Body of pancreas (tissue), 4 donors: ENCODE results near the gene NDUFA1.

Source experiments
- POLR2A ChIP-seq, 3 donors: fragments of 450-650 bp; IDR thresholded peaks; one replicate each; pipeline ENCODE4 v1.6.1; 2016; ENCODE audit warnings: antibody characterized with exemption in 3 of 3, mild to moderate bottlenecking in 2 of 3
- TF ChIP-seq, protein P1 (sequence below), 7 experiments: fragments of 450-650 bp in 4 of 7; fragments of 200-600 bp in 3 of 7; sonication (generic) in 3 of 7; IDR thresholded peaks; one replicate each; pipeline ENCODE4 v1.5.1; 2016 to 2019; ENCODE audit warnings: antibody characterized with exemption in 7 of 7

DNA sequence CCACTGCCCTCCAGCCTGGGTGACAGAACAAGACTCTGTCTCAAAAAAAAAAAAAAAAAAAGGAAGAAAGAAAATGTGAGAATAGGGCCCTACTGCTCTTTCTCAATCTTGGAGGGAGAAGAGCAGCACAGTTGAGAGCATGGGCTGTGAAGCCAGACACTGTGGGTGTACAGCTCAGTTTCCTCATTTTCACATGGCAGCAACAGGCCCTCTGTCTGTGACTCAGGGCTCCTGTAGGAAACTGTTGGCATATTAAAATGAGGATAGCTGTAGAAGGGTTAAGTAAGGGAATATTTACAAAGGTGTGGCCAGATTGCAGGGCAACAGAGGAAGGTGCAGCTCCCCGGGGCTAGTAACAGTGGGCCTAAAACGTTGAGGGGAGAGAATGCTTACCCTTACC lies 27.5 kb downstream of the NDUFA1 start:
- TF ChIP-seq, protein P1, sequence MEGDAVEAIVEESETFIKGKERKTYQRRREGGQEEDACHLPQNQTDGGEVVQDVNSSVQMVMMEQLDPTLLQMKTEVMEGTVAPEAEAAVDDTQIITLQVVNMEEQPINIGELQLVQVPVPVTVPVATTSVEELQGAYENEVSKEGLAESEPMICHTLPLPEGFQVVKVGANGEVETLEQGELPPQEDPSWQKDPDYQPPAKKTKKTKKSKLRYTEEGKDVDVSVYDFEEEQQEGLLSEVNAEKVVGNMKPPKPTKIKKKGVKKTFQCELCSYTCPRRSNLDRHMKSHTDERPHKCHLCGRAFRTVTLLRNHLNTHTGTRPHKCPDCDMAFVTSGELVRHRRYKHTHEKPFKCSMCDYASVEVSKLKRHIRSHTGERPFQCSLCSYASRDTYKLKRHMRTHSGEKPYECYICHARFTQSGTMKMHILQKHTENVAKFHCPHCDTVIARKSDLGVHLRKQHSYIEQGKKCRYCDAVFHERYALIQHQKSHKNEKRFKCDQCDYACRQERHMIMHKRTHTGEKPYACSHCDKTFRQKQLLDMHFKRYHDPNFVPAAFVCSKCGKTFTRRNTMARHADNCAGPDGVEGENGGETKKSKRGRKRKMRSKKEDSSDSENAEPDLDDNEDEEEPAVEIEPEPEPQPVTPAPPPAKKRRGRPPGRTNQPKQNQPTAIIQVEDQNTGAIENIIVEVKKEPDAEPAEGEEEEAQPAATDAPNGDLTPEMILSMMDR (IDR thresholded peaks at IDR 0.05) = no peak
- TF ChIP-seq POLR2A (IDR thresholded peaks at IDR 0.05) = no peak
